M059J (cell line): Measurements from ENCODE around the gene GTF3A. TPM values are rescaled to one million over a fixed set of nuclear protein-coding genes. Genes with fewer than 3 reads are reported as not detected.
"Not testable (repeated sequence)": the region's sequence is repeated elsewhere in the genome, so short reads cannot be mapped to it uniquely, and the experiment has no call there.

Source experiments
- DNase-seq: peaks from one replicate; pipeline ENCODE4 v3.0.0-alpha.2; 2012; ENCODE audit warnings: low read depth
- total RNA-seq: library from RNA; depleted of rRNA; stranded (reverse); fragments of >200 nt; shearing (Covaris generic); gene quantifications from 2 replicates; pipeline ENCODE4 v1.2.3, GENCODE V29; 2014; rRNA removed

GTF3A gene
- 148 and 153 TPM in 2 replicates for total RNA-seq

GRCh38 chr13:27424246-27425157 is at the start of gene GTF3A:
GTF3A (plus strand) TSS chr13:27424619.
- DNase-seq = peak; percentile 78

GRCh38 chr13:27374650-27375049 is 49.8 kb upstream of the GTF3A start:
- peak; percentile 80 for DNase-seq

- DNase-seq = peak; percentile 50
These were observed 48.6 kb upstream of the GTF3A start for GRCh38 chr13:27375686-27376326.

GRCh38 chr13:27379126-27379525 is 45.3 kb upstream of the GTF3A start:
- no peak for DNase-seq

- DNase-seq = peak; percentile 72
These were observed 44.5 kb upstream of the GTF3A start for GRCh38 chr13:27379694-27380641.

- DNase-seq = no peak
These were observed 42.8 kb upstream of the GTF3A start for GRCh38 chr13:27381601-27382000.

GRCh38 chr13:27383104-27383921 is 41.1 kb upstream of the GTF3A start:
- DNase-seq = no peak

- DNase-seq = no peak
These were observed 40.1 kb upstream of the GTF3A start for GRCh38 chr13:27384285-27384684.

GRCh38 chr13:27388241-27388640 is 36.2 kb upstream of the GTF3A start:
- DNase-seq = no peak

- DNase-seq = no peak
These were observed 34.5 kb upstream of the GTF3A start for GRCh38 chr13:27389891-27390290.

- no peak for DNase-seq
These were observed 32.9 kb upstream of the GTF3A start for GRCh38 chr13:27391471-27391870.

- DNase-seq = no peak
These were observed 31.3 kb upstream of the GTF3A start for GRCh38 chr13:27393101-27393500.

- no peak for DNase-seq
These were observed 29.4 kb upstream of the GTF3A start for GRCh38 chr13:27395007-27395510.

- DNase-seq = no peak
These were observed 28.1 kb upstream of the GTF3A start for GRCh38 chr13:27396252-27396846.

GRCh38 chr13:27398360-27398759 is 26.1 kb upstream of the GTF3A start:
- DNase-seq = no peak

- not testable (repeated sequence) for DNase-seq
These were observed 24.0 kb upstream of the GTF3A start for GRCh38 chr13:27400405-27400804.

- peak; percentile 43 for DNase-seq
These were observed 23.2 kb upstream of the GTF3A start for GRCh38 chr13:27401210-27401609.

GRCh38 chr13:27403203-27403678 is 21.2 kb upstream of the GTF3A start:
- peak; percentile 72 for DNase-seq

- DNase-seq = no peak
These were observed 20.6 kb upstream of the GTF3A start for GRCh38 chr13:27403727-27404385.

- DNase-seq = no peak
These were observed 19.7 kb upstream of the GTF3A start for GRCh38 chr13:27404680-27405079.
